Calu3 (cell line): Measurements from ENCODE around the gene ATAD3B. TPM values are rescaled to one million over a fixed set of nuclear protein-coding genes. Genes with fewer than 3 reads are reported as not detected.
A peak's percentile ranks its signal among the peaks of the same experiment; 100 is the strongest.

Source experiments
- BruUV-seq: library from RNA; stranded (reverse); fragments of 400-500 nt; replicated peaks from 2 replicates; lab custom pipeline; 2021; lab: Mats Ljungman, UMichigan
- CTCF ChIA-PET: fragments of 300-600 bp; sonication (Branson Sonifier 250); formaldehyde crosslinking; loops from one replicate; lab custom pipeline; 2022; ENCODE audit warnings: antibody characterized with exemption; lab: Charles Lee
- DNase-seq: peaks from one replicate; pipeline ENCODE4 v3.0.0; 2022
- H3K27ac Mint-ChIP-seq: one replicate; pipeline ENCODE4 v1.8.0; 2022; ENCODE audit warnings: mixed read lengths; ENCODE audit not compliant: unreplicated experiment
- H3K27me3 Mint-ChIP-seq: one replicate; pipeline ENCODE4 v1.8.0; 2022; ENCODE audit warnings: mixed read lengths; ENCODE audit not compliant: unreplicated experiment
- H3K36me3 Mint-ChIP-seq: one replicate; pipeline ENCODE4 v1.8.0; 2022; ENCODE audit warnings: mild to moderate bottlenecking, moderate library complexity, mixed read lengths; ENCODE audit not compliant: insufficient read depth, unreplicated experiment
- H3K4me1 Mint-ChIP-seq: one replicate; pipeline ENCODE4 v1.8.0; 2022; ENCODE audit warnings: mild to moderate bottlenecking, low read depth, mixed read lengths; ENCODE audit not compliant: unreplicated experiment
- H3K4me3 Mint-ChIP-seq: one replicate; pipeline ENCODE4 v1.8.0; 2022; ENCODE audit warnings: mild to moderate bottlenecking, low read depth, moderate library complexity, mixed read lengths; ENCODE audit not compliant: unreplicated experiment
- H3K9me3 Mint-ChIP-seq: one replicate; pipeline ENCODE4 v1.8.0; 2022; ENCODE audit warnings: low read depth, mixed read lengths; ENCODE audit not compliant: unreplicated experiment
- intact Hi-C: fragments of 100-400 bp; cut with micrococcal nuclease; formaldehyde crosslinking; loops from one replicate; pipeline ENCODE4 v1.10.0; 2022; ENCODE audit not compliant: unreplicated experiment
- total RNA-seq: library from RNA; stranded (reverse); gene quantifications from 2 replicates; pipeline ENCODE4 v1.2.3, GENCODE V29; 2022
- TF ChIP-seq, protein P1 (sequence below): fragments of 200-600 bp; IDR thresholded peaks from one replicate; pipeline ENCODE4 v1.8.0; 2022; ENCODE audit warnings: antibody characterized with exemption; ENCODE audit not compliant: unreplicated experiment

Gene ATAD3B
- total RNA-seq, 1 experiment from 2014 or later, result 46.3 TPM

- intact Hi-C loops, result no loop called here
- H3K4me1 Mint-ChIP-seq, result peaks cover 8% of the 10 kb centered on the region
- peaks cover 40% of the 10 kb centered on the region for H3K36me3 Mint-ChIP-seq
- H3K27ac Mint-ChIP-seq, result peak overlapping the region; percentile 63
- DNase-seq, result no peak
- no peaks in the 10 kb centered on the region for H3K27me3 Mint-ChIP-seq
- H3K4me3 Mint-ChIP-seq, result peak overlapping the region; percentile 50
- CTCF ChIA-PET, result interaction anchor here (0.9 to 1.2 kb wide), 2 partner anchors 8 to 25 kb away, joined by 5 to 6 read pairs; partner anchors contain the start of gene MRPL20
- BruUV-seq, result no TSS peak
- TF ChIP-seq, protein P1, sequence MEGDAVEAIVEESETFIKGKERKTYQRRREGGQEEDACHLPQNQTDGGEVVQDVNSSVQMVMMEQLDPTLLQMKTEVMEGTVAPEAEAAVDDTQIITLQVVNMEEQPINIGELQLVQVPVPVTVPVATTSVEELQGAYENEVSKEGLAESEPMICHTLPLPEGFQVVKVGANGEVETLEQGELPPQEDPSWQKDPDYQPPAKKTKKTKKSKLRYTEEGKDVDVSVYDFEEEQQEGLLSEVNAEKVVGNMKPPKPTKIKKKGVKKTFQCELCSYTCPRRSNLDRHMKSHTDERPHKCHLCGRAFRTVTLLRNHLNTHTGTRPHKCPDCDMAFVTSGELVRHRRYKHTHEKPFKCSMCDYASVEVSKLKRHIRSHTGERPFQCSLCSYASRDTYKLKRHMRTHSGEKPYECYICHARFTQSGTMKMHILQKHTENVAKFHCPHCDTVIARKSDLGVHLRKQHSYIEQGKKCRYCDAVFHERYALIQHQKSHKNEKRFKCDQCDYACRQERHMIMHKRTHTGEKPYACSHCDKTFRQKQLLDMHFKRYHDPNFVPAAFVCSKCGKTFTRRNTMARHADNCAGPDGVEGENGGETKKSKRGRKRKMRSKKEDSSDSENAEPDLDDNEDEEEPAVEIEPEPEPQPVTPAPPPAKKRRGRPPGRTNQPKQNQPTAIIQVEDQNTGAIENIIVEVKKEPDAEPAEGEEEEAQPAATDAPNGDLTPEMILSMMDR, result no peak
- H3K9me3 Mint-ChIP-seq, result no peaks in the 10 kb centered on the region
These were observed 39.2 kb upstream of the ATAD3B start for GRCh38 chr1:1432274-1432950.

DNA sequence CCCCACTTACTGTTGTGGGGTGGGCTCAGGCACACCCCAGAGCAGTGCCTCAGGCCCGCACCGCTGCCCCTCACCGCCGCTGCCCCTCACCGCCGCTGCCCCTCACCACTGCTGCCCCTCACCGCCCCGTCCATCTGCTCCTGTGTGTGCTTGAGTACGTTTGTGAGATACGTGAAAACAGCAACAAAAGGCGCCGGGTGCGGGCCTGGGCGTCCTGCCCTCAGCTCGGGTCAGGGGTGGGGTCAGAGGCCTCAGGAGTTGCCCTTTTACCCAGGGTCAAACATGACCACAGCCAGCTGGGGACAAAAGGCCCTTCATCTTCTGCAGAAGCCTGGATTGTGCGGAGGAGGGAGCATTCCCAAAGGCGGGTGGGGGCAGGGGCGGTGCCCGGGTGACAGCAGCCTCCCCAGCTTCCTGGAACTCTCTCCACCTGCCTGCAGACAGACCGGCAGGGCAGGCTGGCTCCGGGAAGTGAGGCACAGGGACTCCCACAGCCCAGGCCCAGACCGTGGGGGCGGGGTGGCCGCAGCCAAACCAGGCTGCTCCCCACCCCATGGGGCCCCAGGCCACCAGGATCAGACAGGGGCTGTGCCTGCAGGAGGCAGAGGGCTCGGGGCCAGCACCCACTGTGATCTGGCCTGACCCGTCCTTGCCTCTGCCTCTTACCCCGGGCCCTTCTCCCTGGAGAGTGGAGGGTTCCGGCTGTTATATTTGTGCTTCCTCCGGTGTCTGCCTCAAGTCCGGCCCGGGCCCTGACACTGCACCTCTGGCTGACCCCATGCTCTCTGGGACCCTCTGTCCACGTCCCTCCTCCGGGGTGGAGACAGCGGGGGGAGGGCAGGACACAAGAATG lies 38.4 kb upstream of the ATAD3B start:
- Mint-ChIP-seq H3K4me3 (peak overlapping the region; percentile 50), H3K27me3 (no peaks in the 10 kb centered on the region), H3K27ac (peak overlapping the region; percentile 63), H3K36me3 (peaks cover 40% of the 10 kb centered on the region), H3K9me3 (no peaks in the 10 kb centered on the region), H3K4me1 (peaks cover 8% of the 10 kb centered on the region)
- TF ChIP-seq, protein P1, result no peak
- no TSS peak for BruUV-seq
- peak; percentile 92 for DNase-seq
- CTCF ChIA-PET, result interaction anchor here (0.9 to 1.2 kb wide), 2 partner anchors 9 to 26 kb away, joined by 5 to 6 read pairs; partner anchors contain the start of gene MRPL20
- intact Hi-C loops, result no loop called here

- peaks cover 8% of the 10 kb centered on the region for H3K4me1 Mint-ChIP-seq
- no TSS peak for BruUV-seq
- TF ChIP-seq, protein P1, result no peak
- peak; percentile 54 for DNase-seq
- no peaks in the 10 kb centered on the region for H3K9me3 Mint-ChIP-seq
- CTCF ChIA-PET, result interaction anchor here (1.2 kb wide), 1 partner anchor 26 kb away, joined by 5 read pairs; the partner anchor contains the start of gene MRPL20
- no peaks in the 10 kb centered on the region for H3K27me3 Mint-ChIP-seq
- no peak overlapping the region for H3K27ac Mint-ChIP-seq
- intact Hi-C loops, result no loop called here
- H3K4me3 Mint-ChIP-seq, result peak overlapping the region; percentile 50
- peaks cover 40% of the 10 kb centered on the region for H3K36me3 Mint-ChIP-seq
These were observed 37.8 kb upstream of the ATAD3B start for GRCh38 chr1:1433804-1434130.

- no peak overlapping the region for H3K27ac Mint-ChIP-seq
- peaks cover 40% of the 10 kb centered on the region for H3K36me3 Mint-ChIP-seq
- CTCF ChIA-PET, result no interaction called here
- intact Hi-C loops, result no loop called here
- TF ChIP-seq, protein P1, result no peak
- H3K9me3 Mint-ChIP-seq, result no peaks in the 10 kb centered on the region
- H3K4me1 Mint-ChIP-seq, result peaks cover 8% of the 10 kb centered on the region
- DNase-seq, result peak; percentile 58
- no TSS peak for BruUV-seq
- no peaks in the 10 kb centered on the region for H3K27me3 Mint-ChIP-seq
- peak overlapping the region; percentile 50 for H3K4me3 Mint-ChIP-seq
These were observed 37.3 kb upstream of the ATAD3B start for GRCh38 chr1:1434131-1434823.
